ENCODE results near the gene MLXIPL. TPM values are rescaled to one million over a fixed set of nuclear protein-coding genes. Genes with fewer than 3 reads are reported as not detected.

MLXIPL gene
- total and polyA plus RNA-seq, 2 of the 8 experiments (the other 6 are each of a cell fraction or from before 2014, with no cell fraction given), result 9.4 to 10.6 TPM

- TF ChIP-seq, protein P1, sequence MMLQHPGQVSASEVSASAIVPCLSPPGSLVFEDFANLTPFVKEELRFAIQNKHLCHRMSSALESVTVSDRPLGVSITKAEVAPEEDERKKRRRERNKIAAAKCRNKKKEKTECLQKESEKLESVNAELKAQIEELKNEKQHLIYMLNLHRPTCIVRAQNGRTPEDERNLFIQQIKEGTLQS (IDR thresholded peaks at IDR 0.05; ENCODE audit: insufficient read depth, low read depth, low read length), result no peak
- no peak for TF ChIP-seq BCL11A (IDR thresholded peaks at IDR 0.05; ENCODE audit: low read depth in 2 of 2, low read length in 2 of 2)
- TF ChIP-seq NANOG (IDR thresholded peaks at IDR 0.05; ENCODE audit: insufficient read depth, low read depth, low read length, poor library complexity, severe bottlenecking), result no peak
- no peak for TF ChIP-seq BRCA1 (IDR thresholded peaks at IDR 0.05; ENCODE audit: low read depth, low read length)
- peak in 1 of 2 experiments; percentile 91; a peak in 2 of 4 replicates for TF ChIP-seq SIN3A (conservative IDR thresholded peaks at IDR 0.05 in 1 of 2, IDR thresholded peaks at IDR 0.05 in 1 of 2; ENCODE audit: low read depth in 1 of 2, low read length in 2 of 2)
- TF ChIP-seq EZH2 (IDR thresholded peaks at IDR 0.05; ENCODE audit: low read depth, low read length, severe bottlenecking), result no peak
- TF ChIP-seq KDM5A (IDR thresholded peaks at IDR 0.05; ENCODE audit: low read length), result no peak
- TF ChIP-seq POLR2AphosphoS5 (IDR thresholded peaks at IDR 0.05; ENCODE audit: low read depth, low read length), result no peak
- TF ChIP-seq JUND (IDR thresholded peaks at IDR 0.05; ENCODE audit: low read length), result no peak
- 0 out of 3 replicates have a peak, but pooled peaks of 1 of the 2 experiments have one; percentile 7 for TF ChIP-seq POLR2A (IDR thresholded peaks at IDR 0.05; ENCODE audit: control extremely low read depth in 1 of 2, low read depth in 2 of 2, low read length in 2 of 2)
- no peak for TF ChIP-seq CTCF (IDR thresholded peaks at IDR 0.05; ENCODE audit: control extremely low read depth in 1 of 3, insufficient read depth in 1 of 3, low read depth in 1 of 3, low read length in 3 of 3)
- 0 out of 2 replicates have a peak, but pooled peaks have one; percentile 32 for TF ChIP-seq SP1 (IDR thresholded peaks at IDR 0.05; ENCODE audit: low read depth, low read length)
- TF ChIP-seq CTBP2 (IDR thresholded peaks at IDR 0.05; ENCODE audit: borderline replicate concordance, insufficient read depth, insufficient read length, low read length), result no peak
Measured at GRCh38 chr7:73557108-73557396, 67.3 kb downstream of the MLXIPL start (continued).
